ENCODE data around the gene CXXC1.
"Not testable (repeated sequence)": the region's sequence is repeated elsewhere in the genome, so short reads cannot be mapped to it uniquely, and the experiment has no call there.

The CXXC1 gene

GRCh38 chr18:50273203-50274043 lies 14.1 kb downstream of the CXXC1 start:
- DNase-seq, result no peak

GRCh38 chr18:50272568-50272967 lies 14.9 kb downstream of the CXXC1 start:
- no peak for DNase-seq

- DNase-seq, result peak; percentile 89
Observed at GRCh38 chr18:50268022-50268747, 19.3 kb downstream of the CXXC1 start.

GRCh38 chr18:50266248-50266704 lies 21.2 kb downstream of the CXXC1 start, which contains the start of gene CFAP53:
Gene CFAP53 (minus strand): TSS chr18:50266495. CDS start chr18:50266404, 91 bp downstream.
- peak; percentile 92 for DNase-seq

- DNase-seq, result no peak
Observed at GRCh38 chr18:50262977-50263376, 24.5 kb downstream of the CXXC1 start.

- DNase-seq, result no peak
Observed at GRCh38 chr18:50250935-50251334, 36.6 kb downstream of the CXXC1 start.

- DNase-seq, result no peak
Observed at GRCh38 chr18:50249576-50249975, 37.9 kb downstream of the CXXC1 start.

- no peak for DNase-seq
Observed at GRCh38 chr18:50247561-50247960, 39.9 kb downstream of the CXXC1 start.

GRCh38 chr18:50241768-50242167 lies 45.7 kb downstream of the CXXC1 start:
- DNase-seq, result not testable (repeated sequence)

GRCh38 chr18:50240080-50240563 lies 47.4 kb downstream of the CXXC1 start:
- DNase-seq, result peak; percentile 53

- DNase-seq, result no peak
Observed at GRCh38 chr18:50232419-50232818, 55.1 kb downstream of the CXXC1 start.

All from activated CD4-positive, alpha-beta T cell treated with anti-CD3 and anti-CD28 coated beads, Interleukin-2, Interleukin-6, amounts not matched to agents 100 ng/mL and 50 ng/mL, durations not matched to agents 16 hours and 8 hours (primary cell).